ENCODE measurements around the gene JMJD8.
A peak's percentile ranks its signal among the peaks of the same experiment; 100 is the strongest.
"Not testable (repeated sequence)": the region's sequence is repeated elsewhere in the genome, so short reads cannot be mapped to it uniquely, and the experiment has no call there.

JMJD8 gene

GRCh38 chr16:693766-694165, 9.6 kb upstream of the JMJD8 start:
- H3K4me3 ChIP-seq (ENCODE audit: low read depth, low read length): no peak overlapping the region
- DNase-seq (ENCODE audit: low read depth): no peak
- no peak for TF ChIP-seq CTCF (IDR thresholded peaks at IDR 0.05; ENCODE audit: low read depth, low read length, missing control alignments)

- TF ChIP-seq CTCF (IDR thresholded peaks at IDR 0.05; ENCODE audit: low read depth, low read length, missing control alignments): no peak
- no peak overlapping the region for H3K4me3 ChIP-seq (ENCODE audit: low read depth, low read length)
- no peak for DNase-seq (ENCODE audit: low read depth)
Measured at GRCh38 chr16:693364-693763, 9.2 kb upstream of the JMJD8 start.

GRCh38 chr16:692356-693108, 8.4 kb upstream of the JMJD8 start:
- TF ChIP-seq CTCF (IDR thresholded peaks at IDR 0.05; ENCODE audit: low read depth, low read length, missing control alignments): no peak
- no peak for DNase-seq (ENCODE audit: low read depth)

GRCh38 chr16:691242-691641, 7.1 kb upstream of the JMJD8 start:
- H3K4me3 ChIP-seq (ENCODE audit: low read depth, low read length); DNase-seq (ENCODE audit: low read depth): not testable (repeated sequence)

More at GRCh38 chr16:692356-693108, 8.4 kb upstream of the JMJD8 start:
- H3K4me3 ChIP-seq (ENCODE audit: low read depth, low read length): no peak overlapping the region

- no peak for TF ChIP-seq CTCF (IDR thresholded peaks at IDR 0.05; ENCODE audit: low read depth, low read length, missing control alignments)
- peak overlapping the region; percentile 96 for H3K4me3 ChIP-seq (ENCODE audit: low read depth, low read length)
Measured at GRCh38 chr16:689175-689897, 5.2 kb upstream of the JMJD8 start.

GRCh38 chr16:687499-687898, 3.4 kb upstream of the JMJD8 start:
- no peak overlapping the region for H3K4me3 ChIP-seq (ENCODE audit: low read depth, low read length)
- no peak for TF ChIP-seq CTCF (IDR thresholded peaks at IDR 0.05; ENCODE audit: low read depth, low read length, missing control alignments)
- no peak for DNase-seq (ENCODE audit: low read depth)

More at GRCh38 chr16:689175-689897, 5.2 kb upstream of the JMJD8 start:
- no peak for DNase-seq (ENCODE audit: low read depth)

GRCh38 chr16:686459-687260, 2.5 kb upstream of the JMJD8 start:
- H3K4me3 ChIP-seq (ENCODE audit: low read depth, low read length): no peak overlapping the region
- no peak for DNase-seq (ENCODE audit: low read depth)
- TF ChIP-seq CTCF (IDR thresholded peaks at IDR 0.05; ENCODE audit: low read depth, low read length, missing control alignments): no peak
